ENCODE data around the gene HS6ST1. TPM values are rescaled to one million over a fixed set of nuclear protein-coding genes. Genes with fewer than 3 reads are reported as not detected.

Gene HS6ST1, protein sequence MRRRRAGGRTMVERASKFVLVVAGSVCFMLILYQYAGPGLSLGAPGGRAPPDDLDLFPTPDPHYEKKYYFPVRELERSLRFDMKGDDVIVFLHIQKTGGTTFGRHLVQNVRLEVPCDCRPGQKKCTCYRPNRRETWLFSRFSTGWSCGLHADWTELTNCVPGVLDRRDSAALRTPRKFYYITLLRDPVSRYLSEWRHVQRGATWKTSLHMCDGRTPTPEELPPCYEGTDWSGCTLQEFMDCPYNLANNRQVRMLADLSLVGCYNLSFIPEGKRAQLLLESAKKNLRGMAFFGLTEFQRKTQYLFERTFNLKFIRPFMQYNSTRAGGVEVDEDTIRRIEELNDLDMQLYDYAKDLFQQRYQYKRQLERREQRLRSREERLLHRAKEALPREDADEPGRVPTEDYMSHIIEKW
- total RNA-seq, result 10 to 100 TPM; 29.3 to 68.7 (median 44.6) TPM
- 10 to 100 TPM; 13.6 to 90.9 (median 20.0) TPM for polyA plus RNA-seq
- long read RNA-seq, donor 1, transcript HS6ST1-201 (2 exons, 3,932 nt), result major isoform, 18 of 100 reads
- long read RNA-seq, donor 1, partial matches to known transcripts, result 0 of 100 reads
- long read RNA-seq, donor 1, other reads (novel, unspliced or antisense), result 82 of 100 reads
- long read RNA-seq, donor 2, transcript HS6ST1-201 (2 exons, 3,932 nt), result major isoform, 28 of 105 reads
- long read RNA-seq, donor 2, partial matches to known transcripts, result 0 of 105 reads
- long read RNA-seq, donor 2, other reads (novel, unspliced or antisense), result 74 of 105 reads

DNA sequence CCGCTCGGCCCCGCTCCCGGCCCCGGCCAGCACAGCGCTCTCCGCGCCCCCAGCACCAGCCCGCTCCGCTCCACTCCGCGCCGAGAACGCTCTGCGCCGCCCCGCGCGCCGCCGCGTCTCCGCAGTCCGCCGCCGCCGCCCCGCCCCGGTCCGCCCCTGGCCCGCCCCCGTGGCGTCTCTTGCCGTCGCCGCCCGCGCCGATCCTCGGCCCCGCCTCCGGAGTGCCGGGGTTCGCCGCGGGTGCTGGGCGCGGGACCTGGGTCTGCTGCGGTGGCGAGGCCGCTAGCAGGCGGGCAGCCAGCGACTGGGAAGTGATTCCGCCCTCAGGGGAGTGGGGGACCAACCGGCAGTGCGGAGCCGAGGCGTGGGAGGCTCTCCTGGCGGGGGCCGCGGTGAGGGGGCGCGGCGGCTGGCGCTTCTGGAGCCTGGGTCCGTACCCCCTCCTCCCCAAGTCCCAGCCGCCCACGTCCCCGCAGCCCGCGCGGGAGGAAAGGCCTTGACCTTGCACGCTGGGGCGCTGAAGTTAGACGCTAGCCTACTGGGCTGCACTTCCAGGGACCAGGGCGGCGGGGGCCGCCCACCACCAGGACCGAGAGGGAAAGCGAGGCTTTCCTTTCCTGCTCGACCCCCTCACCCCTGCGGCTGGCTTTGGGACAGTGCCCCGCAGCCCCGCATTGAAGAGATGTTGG lies at the start of gene HS6ST1:
HS6ST1 (minus strand) TSS at position 93 of the 689 bp plus-strand sequence. CDS start 305 bp downstream, outside the sequence.
- TF ChIP-seq, protein P1, sequence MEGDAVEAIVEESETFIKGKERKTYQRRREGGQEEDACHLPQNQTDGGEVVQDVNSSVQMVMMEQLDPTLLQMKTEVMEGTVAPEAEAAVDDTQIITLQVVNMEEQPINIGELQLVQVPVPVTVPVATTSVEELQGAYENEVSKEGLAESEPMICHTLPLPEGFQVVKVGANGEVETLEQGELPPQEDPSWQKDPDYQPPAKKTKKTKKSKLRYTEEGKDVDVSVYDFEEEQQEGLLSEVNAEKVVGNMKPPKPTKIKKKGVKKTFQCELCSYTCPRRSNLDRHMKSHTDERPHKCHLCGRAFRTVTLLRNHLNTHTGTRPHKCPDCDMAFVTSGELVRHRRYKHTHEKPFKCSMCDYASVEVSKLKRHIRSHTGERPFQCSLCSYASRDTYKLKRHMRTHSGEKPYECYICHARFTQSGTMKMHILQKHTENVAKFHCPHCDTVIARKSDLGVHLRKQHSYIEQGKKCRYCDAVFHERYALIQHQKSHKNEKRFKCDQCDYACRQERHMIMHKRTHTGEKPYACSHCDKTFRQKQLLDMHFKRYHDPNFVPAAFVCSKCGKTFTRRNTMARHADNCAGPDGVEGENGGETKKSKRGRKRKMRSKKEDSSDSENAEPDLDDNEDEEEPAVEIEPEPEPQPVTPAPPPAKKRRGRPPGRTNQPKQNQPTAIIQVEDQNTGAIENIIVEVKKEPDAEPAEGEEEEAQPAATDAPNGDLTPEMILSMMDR (IDR thresholded peaks at IDR 0.05), result no peak
- no peaks in the 10 kb centered on the region for H3K27me3 ChIP-seq (ENCODE audit: insufficient read depth in 3 of 3, low read length in 2 of 3)
- H3K4me3 ChIP-seq, result peak within 1 kb of the TSS; percentile 97
- 1 to 3% (median 2%) methylated on average over 19 to 81 of the region's 84 CpGs for WGBS, 3 donors
- H3K9me3 ChIP-seq, result no peaks in the 10 kb centered on the region
- intact Hi-C loops (cut with DNase I), result no loop called here
- no peaks in the 10 kb centered on the region for H3K36me3 ChIP-seq (ENCODE audit: insufficient read depth in 1 of 2, low read depth in 1 of 2)
- ATAC-seq (peak; percentile 75 to 82 (median 80)), DNase-seq (peak; percentile 92)
- H3K4me1 ChIP-seq, result peaks cover 36% of the 10 kb centered on the region
- peak within 1 kb of the TSS; percentile 53 for H3K27ac ChIP-seq

DNA sequence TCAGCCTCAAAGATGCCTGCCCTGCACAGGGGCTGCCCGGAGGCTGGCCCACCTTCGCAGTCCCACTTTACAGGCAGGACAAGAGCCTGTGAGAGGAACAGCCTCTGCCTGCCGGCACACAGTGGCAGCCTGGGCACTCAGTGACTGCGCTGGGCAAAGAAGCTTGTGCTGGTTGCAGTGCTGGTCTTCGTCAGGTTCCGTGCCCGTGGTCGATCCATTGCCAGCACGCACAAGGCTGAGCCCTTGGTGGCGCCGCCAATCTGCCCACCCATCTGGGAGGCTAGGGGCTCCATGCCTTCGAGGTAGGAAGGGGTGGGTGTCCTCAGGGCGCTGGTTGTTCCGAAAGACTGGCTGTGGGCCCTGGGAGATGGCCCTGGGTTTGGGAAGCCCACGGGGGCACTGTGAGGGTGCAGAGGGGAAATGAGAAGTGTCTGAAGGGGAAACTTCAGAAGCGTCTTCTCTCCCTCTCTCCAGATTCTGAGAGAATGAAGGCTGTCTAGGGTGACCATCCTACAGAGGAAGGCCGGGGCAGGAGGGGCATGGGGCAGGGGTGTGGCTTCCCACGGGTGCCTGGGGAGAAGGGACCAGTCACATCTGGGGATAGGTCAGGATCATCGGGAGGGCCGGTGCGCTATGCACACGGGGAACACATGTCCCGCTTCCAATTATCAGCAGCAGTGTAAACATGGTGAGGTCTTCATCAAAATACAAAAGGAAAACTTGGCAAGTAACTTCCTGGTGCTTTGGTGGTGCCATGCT lies 49.1 kb upstream of the HS6ST1 start:
- Histone ChIP-seq H3K27me3 (ENCODE audit: insufficient read depth in 3 of 3, low read length in 2 of 3) (no peaks in the 10 kb centered on the region), H3K4me1 (no peaks in the 10 kb centered on the region), H3K27ac (no peak overlapping the region), H3K9me3 (no peaks in the 10 kb centered on the region), H3K36me3 (ENCODE audit: insufficient read depth in 1 of 2, low read depth in 1 of 2) (no peaks in the 10 kb centered on the region), H3K4me3 (no peak overlapping the region)
- TF ChIP-seq, protein P1 (IDR thresholded peaks at IDR 0.05), result no peak
- no peak for ATAC-seq
- WGBS, 3 donors, result 92 to 96% (median 94%) methylated on average over 23 of the region's 23 CpGs
- DNase-seq, result peak in 1 of 2 donors; percentile 31
- intact Hi-C loops (cut with DNase I), result no loop called here

DNA sequence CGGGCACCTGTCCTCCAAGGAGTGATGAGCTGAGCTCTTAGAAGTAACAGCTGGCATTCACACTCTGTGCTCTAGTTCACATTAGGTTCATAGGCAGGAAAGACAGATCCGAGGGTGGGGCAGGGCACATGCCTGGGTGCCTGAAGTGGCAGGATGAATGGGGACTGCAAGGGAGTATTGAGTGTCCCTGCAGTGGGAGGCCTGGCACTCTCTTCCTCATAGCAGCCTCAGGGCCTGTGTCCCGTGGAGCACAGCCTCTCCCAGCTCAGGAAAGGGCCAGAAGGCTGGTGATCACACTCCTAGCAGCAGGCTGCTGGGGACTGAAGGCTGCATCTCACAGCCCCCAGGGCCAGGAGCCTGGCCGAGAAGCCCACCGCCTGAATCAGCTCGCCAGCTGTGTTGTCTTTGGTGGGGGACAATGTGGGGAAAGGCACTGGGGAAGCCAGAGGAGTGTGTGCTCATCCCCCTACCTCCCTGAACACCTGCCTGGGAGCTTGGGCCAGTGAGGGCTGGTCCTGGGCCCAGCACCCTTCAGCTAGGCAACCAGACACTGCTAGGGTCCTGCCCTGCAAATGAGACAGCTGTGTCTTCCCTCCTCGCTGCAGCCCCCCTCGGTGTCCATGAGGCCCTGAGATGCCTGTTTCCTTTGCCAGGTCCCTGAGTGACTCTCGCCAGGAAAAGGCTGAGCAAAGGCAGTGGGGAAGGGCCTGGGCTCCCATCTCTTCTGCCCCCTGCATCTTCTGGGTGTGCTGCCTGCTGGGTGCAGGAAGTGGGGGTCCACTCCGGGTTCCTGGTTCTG lies 48.2 kb upstream of the HS6ST1 start:
- no peaks in the 10 kb centered on the region for H3K4me1 ChIP-seq
- intact Hi-C loops (cut with DNase I), result no loop called here
- no peaks in the 10 kb centered on the region for H3K27me3 ChIP-seq (ENCODE audit: insufficient read depth in 3 of 3, low read length in 2 of 3)
- no peak for ATAC-seq
- WGBS, 3 donors, result 74 to 78% (median 78%) methylated on average over 10 of the region's 10 CpGs
- DNase-seq, result no peak
- H3K4me3 ChIP-seq, result no peak overlapping the region
- no peaks in the 10 kb centered on the region for H3K36me3 ChIP-seq (ENCODE audit: insufficient read depth in 1 of 2, low read depth in 1 of 2)
- no peak overlapping the region for H3K27ac ChIP-seq
- TF ChIP-seq, protein P1 (IDR thresholded peaks at IDR 0.05), result no peak
- no peaks in the 10 kb centered on the region for H3K9me3 ChIP-seq
